GM21717 (cell line): ENCODE results near the gene LNP1.
A peak's percentile ranks its signal among the peaks of the same experiment; 100 is the strongest.
"Not testable (repeated sequence)": the region's sequence is repeated elsewhere in the genome, so short reads cannot be mapped to it uniquely, and the experiment has no call there.

Experiments
- ATAC-seq: cut with Tn5 transposase; IDR thresholded peaks from one replicate; pipeline ENCODE4 v1.9.1; 2021; ENCODE audit warnings: mild to moderate bottlenecking, moderate library complexity; ENCODE audit not compliant: unreplicated experiment

LNP1 gene, protein sequence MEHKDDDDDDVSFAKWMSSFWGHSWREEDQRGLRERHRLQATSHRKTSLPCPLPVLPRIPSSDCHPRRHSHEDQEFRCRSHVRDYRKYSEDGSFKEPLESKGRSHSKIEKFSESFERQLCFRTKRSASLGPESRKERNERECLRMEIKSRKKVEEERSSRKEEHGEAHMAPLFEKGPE

DNA sequence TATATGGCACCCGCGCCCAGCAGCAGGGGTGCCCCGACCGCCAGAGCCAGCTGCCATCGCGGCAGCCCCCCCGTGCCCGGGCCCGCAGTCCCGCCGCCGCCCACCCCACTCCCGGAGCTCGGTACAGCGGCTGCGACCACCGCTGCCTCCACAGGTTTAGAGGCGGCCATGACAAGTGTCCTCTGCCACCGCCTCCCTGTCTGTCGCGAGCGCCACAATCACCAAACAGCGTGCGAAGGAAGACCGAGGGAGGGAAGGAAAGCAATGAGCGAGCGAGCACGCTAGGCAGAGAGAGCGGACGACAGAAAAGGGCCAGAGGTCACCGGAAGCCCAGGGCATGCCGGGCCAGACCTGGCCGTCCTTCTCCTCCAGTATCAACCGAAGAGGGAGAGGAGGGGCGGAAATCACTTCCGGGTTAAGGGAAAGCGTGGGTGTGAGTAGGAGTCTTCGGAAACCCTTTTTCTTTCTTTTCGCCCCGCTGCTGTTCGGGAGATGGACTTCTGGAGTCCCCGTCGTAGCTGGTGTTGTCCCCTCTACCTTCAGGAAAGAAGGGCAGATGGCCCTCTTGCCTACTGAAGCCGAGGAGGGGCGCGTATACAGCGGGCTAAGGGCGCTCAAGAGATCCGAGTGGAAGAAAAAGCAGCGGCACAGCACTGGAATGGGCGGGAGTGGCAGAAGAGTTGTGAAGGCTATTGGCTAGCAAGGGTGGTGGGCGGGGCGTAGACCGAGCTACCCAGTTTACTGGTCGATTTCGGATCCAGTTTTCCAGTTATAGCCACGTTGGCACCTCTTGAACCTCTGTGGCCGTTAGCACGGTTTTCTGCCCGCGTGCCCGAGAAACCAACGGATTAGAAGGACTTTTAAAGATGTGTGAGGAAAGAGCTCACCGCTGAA lies at the start of gene LNP1, which contains the start of gene TOMM70:
TSS of gene LNP1 (plus strand) at position 760 of the 894 bp plus-strand sequence. CDS start 28,191 bp downstream, outside the sequence.
TSS of gene TOMM70 (minus strand) at position 310 of the 894 bp plus-strand sequence. CDS start at position 170, 140 bp downstream.
- ATAC-seq: peak; percentile 92

DNA sequence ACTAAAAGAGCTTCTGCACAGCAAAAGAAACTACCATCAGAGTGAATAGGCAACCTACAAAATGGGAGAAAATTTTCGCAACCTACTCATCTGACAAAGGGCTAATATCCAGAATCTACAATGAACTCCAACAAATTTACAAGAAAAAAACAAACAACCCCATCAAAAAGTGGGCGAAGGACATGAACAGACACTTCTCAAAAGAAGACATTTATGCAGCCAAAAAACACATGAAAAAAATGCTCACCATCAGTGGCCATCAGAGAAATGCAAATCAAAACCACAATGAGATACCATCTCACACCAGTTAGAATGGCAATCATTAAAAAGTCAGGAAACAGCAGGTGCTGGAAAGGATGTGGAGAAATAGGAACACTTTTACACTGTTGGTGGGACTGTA lies 49.6 kb upstream of the LNP1 start:
- ATAC-seq: not testable (repeated sequence)

DNA sequence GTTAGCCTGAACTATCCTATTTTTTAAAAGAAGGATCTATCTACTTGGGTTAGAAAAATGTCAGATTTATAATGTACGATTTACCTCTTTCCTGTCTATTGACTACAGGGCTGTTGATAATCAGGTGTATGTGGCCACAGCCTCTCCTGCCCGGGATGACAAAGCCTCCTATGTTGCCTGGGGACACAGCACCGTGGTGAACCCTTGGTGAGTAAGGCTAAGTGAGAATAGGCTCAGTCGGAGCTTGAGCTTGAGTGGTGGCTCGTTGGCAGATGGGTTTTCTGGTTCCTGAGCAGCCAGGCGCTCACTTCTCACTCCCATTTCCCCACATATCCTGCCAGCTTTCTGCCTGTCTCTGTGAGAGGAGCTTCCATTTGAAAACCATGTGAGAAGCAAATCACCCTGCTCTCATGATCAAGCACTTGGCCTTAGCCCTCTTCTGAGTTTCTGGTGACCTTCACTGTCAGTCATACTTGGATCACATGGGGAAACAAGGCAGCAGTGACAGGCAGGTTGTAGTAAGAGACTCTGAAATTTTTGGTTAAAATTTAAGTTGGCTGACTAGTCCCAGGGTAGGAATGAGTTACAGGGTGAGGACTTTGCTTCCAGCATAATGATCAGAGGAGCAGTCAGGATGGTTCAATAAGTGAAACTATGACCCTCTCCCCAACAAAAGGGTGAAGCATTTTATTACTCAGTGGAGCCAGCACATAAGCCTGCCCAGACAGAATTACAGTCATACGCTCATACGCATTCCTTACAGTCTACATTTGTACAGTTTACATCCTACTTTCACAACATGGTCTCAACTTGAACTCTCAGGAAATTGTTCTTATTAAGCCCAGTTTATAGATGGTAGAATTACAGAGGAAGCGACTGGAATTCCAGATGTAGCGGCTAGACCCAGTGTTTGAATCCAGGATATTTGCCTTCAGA lies 48.8 kb upstream of the LNP1 start:
- no peak for ATAC-seq

DNA sequence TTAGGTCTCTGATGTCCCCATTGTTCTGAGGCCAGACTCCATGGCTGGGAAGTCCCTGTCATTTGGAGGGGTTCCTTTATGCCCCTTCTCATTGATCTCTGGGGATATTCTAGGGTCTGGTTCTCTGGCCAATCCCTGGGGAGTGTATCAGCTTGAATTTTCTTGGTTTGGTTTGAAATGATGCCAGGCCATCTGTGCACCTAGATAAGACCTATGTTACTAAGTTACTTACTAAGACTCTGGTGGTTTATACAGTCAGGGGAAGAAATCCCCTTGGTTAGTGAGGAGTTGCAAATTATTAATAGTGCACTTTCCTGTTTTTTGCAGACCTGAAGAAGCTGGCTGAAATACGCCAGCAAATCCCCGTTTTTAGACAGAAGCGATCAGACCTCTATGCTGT lies 46.5 kb upstream of the LNP1 start:
- ATAC-seq: no peak

DNA sequence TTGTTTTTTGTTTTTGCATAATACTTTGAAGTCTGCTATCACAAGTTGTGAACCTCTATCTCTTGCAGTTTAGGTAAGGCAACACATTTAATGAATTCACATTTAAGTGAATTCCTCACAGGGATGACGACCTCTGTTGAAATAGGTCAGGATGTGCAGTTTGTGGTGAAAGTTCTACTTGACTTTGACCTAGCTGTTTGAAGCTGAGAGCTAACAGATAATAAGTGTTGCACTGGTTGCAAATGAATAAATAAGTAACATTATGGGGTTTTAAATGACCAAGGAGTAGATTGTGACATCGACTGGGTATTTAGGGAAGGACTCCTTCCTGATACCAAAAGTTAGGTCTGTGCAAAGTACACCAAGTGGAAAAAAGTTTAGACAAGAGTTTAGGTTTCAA lies 42.9 kb upstream of the LNP1 start:
- ATAC-seq: no peak

DNA sequence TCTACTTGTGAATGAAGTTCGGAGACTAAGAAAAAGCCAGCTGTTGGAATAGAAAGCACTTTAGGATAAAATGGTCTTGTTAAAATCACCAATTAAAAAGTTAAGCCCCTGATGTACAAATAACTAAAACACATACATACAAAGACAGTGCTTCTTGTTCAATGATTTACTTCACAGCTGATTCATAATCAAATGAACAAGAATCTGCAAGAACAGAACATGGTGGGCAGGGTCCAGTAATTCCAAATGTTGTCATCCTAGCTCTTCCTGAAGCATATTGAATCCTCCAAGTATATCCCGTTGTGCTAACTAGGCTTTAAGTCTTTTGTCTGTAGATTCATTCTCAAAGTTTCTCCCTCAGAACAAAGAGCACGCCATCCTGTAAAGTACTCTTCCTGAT lies 42.3 kb upstream of the LNP1 start:
- no peak for ATAC-seq

DNA sequence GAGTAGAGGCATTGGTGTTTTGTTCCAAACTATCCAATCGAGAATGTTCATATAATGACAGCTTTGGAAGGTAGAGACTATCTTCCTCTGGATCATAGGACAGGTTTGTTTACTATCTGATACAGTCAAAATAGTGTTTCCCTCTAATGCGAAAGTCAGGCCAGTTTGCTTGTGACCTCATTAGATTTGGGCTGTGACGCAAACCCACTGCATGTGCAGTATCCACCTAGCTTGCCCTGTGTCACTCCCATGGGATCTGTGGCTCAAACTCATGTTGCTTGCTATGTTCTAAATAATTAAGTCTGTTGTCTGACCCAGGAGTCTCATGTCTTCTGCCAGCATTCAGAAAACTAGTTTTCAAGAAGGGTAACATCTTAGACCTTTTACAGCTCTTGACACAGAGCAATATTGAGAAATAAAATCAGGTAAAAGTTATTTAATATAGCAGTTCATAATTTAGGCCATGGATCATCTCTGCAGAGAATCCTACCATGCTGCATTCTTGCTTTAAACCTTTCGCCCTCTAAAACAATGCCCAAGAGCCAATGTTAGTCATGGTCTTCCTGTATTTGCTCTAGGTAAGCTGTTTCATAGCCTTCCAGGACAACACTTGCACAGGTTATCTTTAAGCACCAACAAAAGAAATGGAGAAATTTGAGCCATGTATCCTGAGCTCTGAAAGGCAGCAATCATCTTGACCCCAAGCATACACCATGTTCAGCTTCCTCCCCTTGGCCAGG lies 40.4 kb upstream of the LNP1 start:
- ATAC-seq: no peak

DNA sequence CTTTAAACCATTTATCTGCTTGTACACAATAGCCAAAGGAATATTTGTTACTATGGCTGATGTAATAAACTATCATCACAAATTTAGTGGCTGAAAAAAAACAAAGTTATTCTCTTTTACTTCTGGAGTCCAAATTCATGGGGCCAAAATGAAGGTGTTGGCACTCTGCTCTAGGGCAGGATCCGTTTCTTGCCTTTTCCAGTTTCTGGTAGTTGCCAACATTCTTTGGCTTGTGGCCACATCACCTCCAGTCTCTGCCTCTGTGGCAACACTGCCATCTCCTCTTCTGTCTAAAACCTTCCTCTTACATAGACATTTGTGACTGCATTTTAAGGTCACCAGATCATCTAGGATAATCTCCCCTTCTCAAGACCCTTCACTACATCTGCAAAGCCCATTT lies 39.4 kb upstream of the LNP1 start:
- no peak for ATAC-seq

DNA sequence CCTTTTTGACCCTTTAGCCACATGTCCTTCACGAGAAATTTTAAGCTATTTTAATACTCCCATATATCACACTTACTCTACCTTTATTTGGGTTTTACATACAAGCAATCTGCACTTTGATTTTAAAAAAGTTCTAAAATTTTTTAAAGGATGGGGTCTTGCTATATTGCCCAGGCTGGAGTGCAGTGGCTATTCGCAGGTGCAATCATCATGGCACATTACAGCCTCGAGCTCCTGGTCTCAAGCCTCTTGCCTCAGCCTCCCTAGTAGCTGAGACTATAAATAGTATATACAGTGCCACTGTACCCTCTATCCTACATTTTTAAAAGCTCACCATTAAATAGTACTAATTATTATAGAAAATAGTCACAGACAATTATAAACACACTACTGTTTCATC lies 36.9 kb upstream of the LNP1 start:
- ATAC-seq: no peak

DNA sequence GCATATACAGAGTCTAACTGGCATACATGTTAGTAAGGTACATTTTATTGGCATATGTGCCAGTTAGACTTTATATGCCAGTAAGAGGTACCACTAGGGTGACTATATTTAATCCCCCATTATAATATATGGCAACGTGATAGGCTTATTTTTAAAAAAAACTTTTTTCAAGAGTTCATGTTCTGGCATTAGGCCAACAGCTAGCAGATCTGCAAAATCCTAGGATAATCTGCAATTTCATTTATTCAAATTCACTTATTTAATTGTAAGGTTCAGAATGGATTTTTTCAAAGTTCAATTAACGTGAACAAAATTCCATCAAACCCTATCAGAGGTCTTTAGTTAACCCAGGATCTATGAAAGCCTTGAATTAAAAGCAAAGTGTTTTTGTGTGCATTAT lies 34.9 kb upstream of the LNP1 start:
- no peak for ATAC-seq

DNA sequence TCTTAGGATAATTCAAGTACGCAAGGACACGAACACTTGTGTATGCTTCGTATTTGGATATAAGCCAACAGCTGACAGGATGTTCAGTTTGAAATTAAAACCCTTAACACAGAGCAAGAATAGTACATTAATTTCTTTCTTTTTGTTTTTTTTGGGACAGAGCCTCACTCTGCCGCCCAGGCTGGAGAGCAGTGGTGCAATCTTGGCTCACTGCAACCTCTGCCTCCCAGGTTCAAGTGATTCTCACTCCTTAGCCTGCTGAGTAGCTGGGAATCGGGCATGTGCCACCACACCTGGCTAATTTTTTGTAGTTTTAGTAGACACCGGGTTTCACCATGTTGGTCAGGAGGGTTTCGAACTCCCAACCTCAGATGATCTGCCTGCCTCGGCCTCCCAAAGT lies 32.9 kb upstream of the LNP1 start:
- no peak for ATAC-seq

DNA sequence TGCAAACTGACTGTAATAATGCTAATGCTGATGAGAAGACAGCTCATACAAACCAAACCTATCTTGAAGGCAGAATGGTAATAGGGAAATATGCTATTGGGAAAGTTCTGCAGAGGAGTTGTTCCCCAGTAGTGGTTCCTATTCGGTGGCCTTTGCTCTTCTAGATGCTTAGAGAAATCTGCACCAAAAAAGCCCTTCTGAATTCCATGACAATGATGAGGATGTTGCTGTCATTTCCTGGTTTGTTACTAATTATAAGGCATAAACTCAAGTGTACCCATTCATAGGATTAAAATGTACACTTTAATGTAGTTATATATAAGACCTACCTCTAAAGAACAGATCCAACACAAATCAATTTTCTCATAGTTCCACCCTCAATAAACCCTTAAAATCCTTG lies 30.6 kb upstream of the LNP1 start:
- no peak for ATAC-seq

DNA sequence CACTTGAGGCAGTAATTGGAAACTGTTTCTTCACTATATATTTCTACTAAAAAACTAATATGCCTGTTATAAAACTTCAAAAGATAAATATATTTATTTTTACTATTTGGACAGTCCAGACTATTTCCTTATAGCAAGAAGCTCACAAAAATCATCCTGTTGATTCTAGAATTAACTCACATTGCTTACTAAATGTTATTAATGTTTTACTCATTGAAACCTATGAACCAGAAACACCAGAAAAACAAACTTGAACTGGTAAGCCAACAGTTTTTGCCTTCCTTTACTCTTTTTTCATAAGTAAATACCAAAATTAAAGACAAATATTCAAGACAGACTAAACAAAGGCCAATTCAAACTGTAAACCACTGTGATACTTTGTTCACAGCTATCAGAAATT lies 26.8 kb upstream of the LNP1 start:
- ATAC-seq: no peak

DNA sequence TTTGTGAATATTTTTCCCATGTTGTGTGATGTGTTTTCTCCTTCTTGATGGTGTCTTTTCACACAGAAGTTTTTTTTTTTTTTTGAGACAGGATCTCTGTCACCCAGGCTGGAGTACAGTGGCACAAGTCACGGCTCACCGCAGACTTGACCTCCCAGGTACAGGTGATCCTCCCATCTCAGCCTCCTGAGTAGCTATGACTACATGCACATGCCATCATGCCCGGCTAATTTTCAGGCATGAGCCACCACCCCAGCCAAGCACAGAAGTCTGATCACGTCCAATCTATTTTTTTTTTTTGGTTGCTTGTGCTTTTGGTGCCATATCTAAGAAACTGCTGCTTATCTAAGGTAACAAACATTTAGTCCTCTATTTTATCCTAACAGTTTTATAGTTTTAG lies 25.0 kb upstream of the LNP1 start:
- ATAC-seq: no peak

DNA sequence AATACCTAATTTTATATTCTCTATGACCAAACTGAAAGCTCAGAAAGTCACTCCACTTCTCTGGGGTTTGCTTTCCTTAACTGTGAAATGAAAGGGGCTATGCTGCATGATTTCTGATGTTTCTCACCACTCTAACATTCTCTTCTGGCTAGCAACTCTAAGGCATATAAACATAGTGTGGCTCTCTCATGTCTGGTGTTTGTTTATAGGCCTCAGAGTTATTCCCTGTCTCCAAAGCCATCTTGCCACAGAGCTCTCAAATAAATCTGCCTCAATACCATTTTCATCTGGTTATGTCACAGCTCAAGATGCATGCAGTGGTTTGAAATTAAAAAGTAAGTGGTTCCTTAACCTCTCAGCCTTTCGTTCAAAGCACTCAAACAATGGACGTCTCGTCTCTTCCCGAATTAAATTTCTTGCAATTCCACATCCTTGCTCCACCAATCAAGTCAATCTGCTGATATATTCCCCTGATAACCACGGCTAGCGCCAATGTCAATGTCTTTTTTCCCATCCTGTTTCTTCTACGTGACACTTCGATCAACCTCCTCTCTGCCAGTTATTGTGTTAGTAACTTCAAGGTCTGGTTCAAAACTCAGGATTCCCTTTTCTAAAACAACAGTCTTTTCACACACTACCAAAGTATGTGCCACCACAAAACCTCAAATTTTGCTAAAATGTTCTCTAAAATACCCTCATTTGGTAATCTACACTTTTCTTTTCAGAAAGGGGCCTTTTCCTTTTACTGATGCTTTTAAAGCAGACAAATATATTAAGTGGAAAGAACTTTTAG lies 16.4 kb upstream of the LNP1 start:
- no peak for ATAC-seq

DNA sequence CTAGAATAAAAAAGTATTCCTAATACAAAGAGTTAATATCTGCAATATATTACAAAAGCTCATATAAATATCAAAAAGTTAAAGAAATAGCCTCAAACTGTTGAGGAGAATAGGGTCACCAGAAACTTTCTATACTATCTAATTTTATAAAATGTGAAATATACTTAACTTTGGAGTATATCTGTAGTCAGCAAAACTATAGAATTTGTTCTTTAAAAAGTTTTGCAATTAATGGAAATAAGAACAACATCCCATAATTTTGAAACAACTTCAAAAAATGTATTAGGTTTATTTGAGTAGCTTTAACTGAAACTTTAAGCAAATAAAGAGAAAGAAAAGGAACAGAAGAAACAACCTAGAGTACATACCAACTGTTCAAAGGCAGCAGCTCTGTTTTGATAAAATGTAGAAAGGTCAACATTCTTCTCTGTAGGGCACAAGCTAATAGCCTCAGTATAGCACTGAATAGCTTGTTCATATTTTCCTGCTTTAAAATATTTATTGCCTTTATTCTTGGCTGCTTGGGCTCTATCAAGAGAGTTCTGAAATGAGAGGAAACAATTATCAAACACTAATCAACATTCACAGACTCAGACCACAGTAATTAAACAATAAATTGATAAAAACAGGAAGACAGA lies 14.8 kb upstream of the LNP1 start:
- no peak for ATAC-seq

DNA sequence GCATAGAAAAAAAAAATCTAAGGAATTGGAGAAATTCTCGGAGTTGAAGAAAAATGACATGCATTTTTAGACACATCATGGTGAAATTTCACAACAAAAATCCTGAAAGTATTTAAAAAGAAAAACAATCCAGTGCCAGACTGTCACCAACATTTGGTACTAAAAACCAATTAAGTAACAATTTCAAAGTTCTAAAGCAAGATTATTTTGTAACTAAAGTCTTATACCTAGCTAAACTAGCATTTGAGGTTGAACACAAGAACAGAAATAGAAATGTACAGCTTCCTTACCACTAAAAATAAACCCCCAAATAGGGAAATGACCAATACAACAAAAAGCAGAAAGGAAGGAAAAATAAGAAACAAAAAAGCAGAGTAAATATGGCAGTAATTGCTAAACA lies 12.3 kb upstream of the LNP1 start:
- no peak for ATAC-seq

DNA sequence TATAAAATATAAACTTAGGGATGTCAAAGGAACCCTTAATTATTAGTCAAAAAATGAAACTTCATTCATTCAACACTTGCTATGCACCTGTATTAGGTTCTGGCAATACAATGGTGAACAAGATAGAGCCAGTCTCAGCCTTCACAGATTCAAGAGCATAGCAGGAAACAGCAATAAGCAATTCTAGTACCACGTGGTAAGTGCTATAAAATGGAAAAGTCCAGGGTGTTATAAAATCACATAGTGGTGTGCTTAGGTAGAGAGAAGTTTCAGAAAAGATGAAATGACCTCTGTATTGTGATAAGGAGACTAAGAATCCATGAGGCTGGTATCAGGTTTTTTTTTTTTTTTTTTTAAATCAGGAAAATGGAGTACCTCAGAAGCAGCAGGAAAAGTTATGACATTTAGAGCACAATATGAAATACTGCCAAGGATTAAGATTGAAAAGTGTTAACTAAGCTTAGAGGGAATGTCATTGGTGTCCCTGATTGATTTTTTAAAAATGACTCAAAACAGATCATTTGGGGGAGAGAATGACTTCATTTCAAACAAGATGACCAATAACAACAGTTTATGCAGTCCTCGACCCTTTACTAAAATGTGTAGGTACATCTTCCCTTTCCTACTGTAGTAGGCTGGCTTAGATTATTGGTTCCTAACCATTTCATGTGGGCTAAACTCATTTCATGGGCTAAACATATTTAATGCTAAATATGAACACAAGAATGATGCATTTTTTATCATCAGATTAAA lies 5.5 kb upstream of the LNP1 start:
- ATAC-seq: no peak

DNA sequence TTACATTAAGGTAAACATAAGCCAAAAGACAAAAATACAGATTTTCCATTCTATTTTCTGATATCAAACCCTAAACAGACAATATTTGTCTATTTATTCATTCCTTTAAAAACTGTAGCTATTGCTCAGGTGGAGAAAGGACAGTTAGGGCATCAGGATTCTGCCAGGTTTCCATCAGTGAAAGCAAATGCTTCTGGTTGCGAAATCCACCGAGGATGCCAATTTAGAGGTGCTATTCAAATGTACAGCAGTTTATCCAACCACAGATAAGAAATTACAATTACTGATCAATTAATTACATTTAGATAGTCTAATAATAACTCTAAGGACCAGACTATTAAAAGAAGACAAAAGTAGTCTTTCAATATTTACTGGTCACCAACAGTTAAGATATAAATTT lies 4.4 kb upstream of the LNP1 start:
- ATAC-seq: no peak
